ENCODE data around the gene PLAAT4. TPM values are rescaled to one million over a fixed set of nuclear protein-coding genes. Genes with fewer than 3 reads are reported as not detected.
"Not testable (repeated sequence)": the region's sequence is repeated elsewhere in the genome, so short reads cannot be mapped to it uniquely, and the experiment has no call there.

The PLAAT4 gene
- total and polyA plus RNA-seq, 10 of the 15 experiments (the other 5 are each of a cell fraction or from before 2014, with no cell fraction given) = 6.0 to 34.3 (median 12.4) TPM

DNA sequence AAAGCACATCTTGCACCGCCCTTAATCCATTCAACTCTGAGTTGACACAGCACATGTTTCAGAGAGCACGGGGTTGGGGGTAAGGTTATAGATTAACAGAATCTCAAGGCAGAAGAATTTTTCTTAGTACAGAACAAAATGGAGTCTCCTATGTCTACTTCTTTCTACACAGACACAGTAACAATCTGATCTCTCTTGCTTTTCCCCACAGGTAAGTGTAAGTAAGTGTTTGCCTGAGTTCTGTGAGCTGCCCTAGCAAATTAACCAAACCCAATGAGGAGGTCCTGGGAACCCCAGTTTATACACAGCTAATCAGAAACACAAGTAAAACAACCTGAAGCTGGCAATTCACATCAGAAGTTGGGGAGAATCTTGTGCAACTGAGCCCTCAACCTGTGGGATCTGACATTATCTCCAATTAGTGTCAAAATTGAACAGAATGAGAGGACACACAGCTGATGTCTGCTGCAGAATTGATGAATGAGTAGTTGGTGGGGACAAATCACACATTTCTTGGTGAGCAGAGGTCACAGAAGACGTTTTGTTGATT lies 7.8 kb upstream of the PLAAT4 start:
- H3K4me1 ChIP-seq (ENCODE audit: control insufficient read depth, insufficient read depth, low read length); H3K36me3 ChIP-seq (ENCODE audit: control insufficient read depth in 2 of 2, insufficient read depth in 2 of 2, low read length in 1 of 2); H3K27ac ChIP-seq (ENCODE audit: control insufficient read depth, insufficient read depth); DNase-seq (ENCODE audit: low read depth, low spot score); ATAC-seq; H3K27me3 ChIP-seq (replicated peaks in 1 of 2; ENCODE audit: control insufficient read depth in 2 of 2, insufficient read depth in 2 of 2, low read length in 1 of 2); H3K79me2 ChIP-seq (ENCODE audit: control insufficient read depth, insufficient read depth, low read length); H2AFZ ChIP-seq (ENCODE audit: control insufficient read depth, low read depth, low read length); H3K4me2 ChIP-seq (ENCODE audit: control insufficient read depth, insufficient read depth); BruUV-seq (replicated peaks); H4K20me1 ChIP-seq (ENCODE audit: control insufficient read depth, insufficient read depth); in situ Hi-C loops (cut with MboI); H3K4me3 ChIP-seq; intact Hi-C loops (cut with micrococcal nuclease; ENCODE audit: unreplicated experiment); FAIRE-seq; H3K9me3 ChIP-seq (replicated peaks; ENCODE audit: control insufficient read depth, insufficient read depth, low read length); H3K9ac ChIP-seq (ENCODE audit: control insufficient read depth, insufficient read depth, low read length); RAD21 ChIA-PET (ENCODE audit: unreplicated experiment): not testable (repeated sequence)
- ChIA-PET SMC1A (ENCODE audit: uncharacterized antibody, unreplicated experiment) (interaction anchor here (1.0 to 1.4 kb wide), 2 partner anchors 9 to 51 kb away, joined by 3 to 4 read pairs; no protein-coding TSS in a partner anchor), CTCF (interaction anchor here (0.6 to 1.7 kb wide), 2 partner anchors 48 to 229 kb away, joined by 3 to 6 read pairs; no protein-coding TSS in a partner anchor), POLR2A (interaction anchor here (0.6 kb wide), 1 partner anchor 10 kb away, joined by 3 read pairs; no protein-coding TSS in a partner anchor)
- 14% methylated on average over 1 of the region's 3 CpGs for WGBS (ENCODE audit: insufficient coverage, insufficient replicate concordance, low lambda C conversion rate, missing lambda C conversion rate)

DNA sequence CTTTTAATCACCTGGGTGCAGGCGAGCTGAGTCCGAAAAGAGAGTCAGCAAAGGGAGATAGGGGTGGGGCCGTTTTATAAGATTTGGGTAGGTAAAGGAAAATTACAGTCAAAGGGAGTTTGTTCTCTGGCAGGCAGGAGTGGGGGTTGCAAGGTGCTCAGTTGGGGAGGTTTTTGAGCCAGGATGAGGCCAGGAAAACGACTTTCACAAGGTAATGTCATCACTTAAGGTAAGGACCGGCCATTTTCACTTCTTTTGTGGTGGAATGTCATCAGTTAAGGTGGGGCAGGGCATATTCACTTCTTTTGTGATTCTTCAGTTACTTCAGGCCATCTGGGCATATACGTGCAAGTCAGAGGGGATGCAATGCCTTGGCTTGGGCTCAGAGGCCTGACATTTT lies 7.2 kb upstream of the PLAAT4 start:
- CTCF ChIA-PET = interaction anchor here (0.6 to 1.7 kb wide), 3 partner anchors 49 to 229 kb away, joined by 3 to 6 read pairs (median 3); no protein-coding TSS in a partner anchor
- 45% methylated on average over 6 of the region's 6 CpGs for WGBS (ENCODE audit: insufficient coverage, insufficient replicate concordance, low lambda C conversion rate, missing lambda C conversion rate)

More for the DNA sequence above, 7.2 kb upstream of the PLAAT4 start:
- DNase-seq (ENCODE audit: low read depth, low spot score); FAIRE-seq; H3K27me3 ChIP-seq (replicated peaks in 1 of 2; ENCODE audit: control insufficient read depth in 2 of 2, insufficient read depth in 2 of 2, low read length in 1 of 2); in situ Hi-C loops (cut with MboI); H3K4me1 ChIP-seq (ENCODE audit: control insufficient read depth, insufficient read depth, low read length); intact Hi-C loops (cut with micrococcal nuclease; ENCODE audit: unreplicated experiment); H3K79me2 ChIP-seq (ENCODE audit: control insufficient read depth, insufficient read depth, low read length); H3K4me3 ChIP-seq; H2AFZ ChIP-seq (ENCODE audit: control insufficient read depth, low read depth, low read length); BruUV-seq (replicated peaks); H3K36me3 ChIP-seq (ENCODE audit: control insufficient read depth in 2 of 2, insufficient read depth in 2 of 2, low read length in 1 of 2); H3K9ac ChIP-seq (ENCODE audit: control insufficient read depth, insufficient read depth, low read length); H3K9me3 ChIP-seq (replicated peaks; ENCODE audit: control insufficient read depth, insufficient read depth, low read length); H4K20me1 ChIP-seq (ENCODE audit: control insufficient read depth, insufficient read depth); H3K27ac ChIP-seq (ENCODE audit: control insufficient read depth, insufficient read depth); ATAC-seq; H3K4me2 ChIP-seq (ENCODE audit: control insufficient read depth, insufficient read depth): not testable (repeated sequence)
- ChIA-PET RAD21 (ENCODE audit: unreplicated experiment) (interaction anchor here (0.6 to 1.2 kb wide), 2 partner anchors 49 to 635 kb away, joined by 3 to 4 read pairs; no protein-coding TSS in a partner anchor), SMC1A (ENCODE audit: uncharacterized antibody, unreplicated experiment) (interaction anchor here (0.5 to 1.4 kb wide), 4 partner anchors 10 to 91 kb away, joined by 3 to 4 read pairs (median 4); no protein-coding TSS in a partner anchor), POLR2A (interaction anchor here (0.7 kb wide), 1 partner anchor 27 kb away, joined by 3 read pairs; no protein-coding TSS in a partner anchor)
